GM20000 (cell line): ENCODE results near the gene FCRL2.

Experiments
- DNase-seq: peaks from one replicate; pipeline ENCODE4 v3.0.0; 2012; ENCODE audit warnings: low spot score
- CTCF ChIP-seq: IDR thresholded peaks from 2 replicates; pipeline ENCODE4 v1.5.1; 2012; ENCODE audit warnings: mild to moderate bottlenecking, control low read depth; ENCODE audit errors: extremely low read depth, missing control alignments

FCRL2 gene

GRCh38 chr1:157702308-157702825, 74.6 kb downstream of the FCRL2 start:
- no peak for TF ChIP-seq CTCF
- no peak for DNase-seq

GRCh38 chr1:157700732-157701131, 76.2 kb downstream of the FCRL2 start, which contains the start of gene FCRL3:
FCRL3 (minus strand) TSS chr1:157700769; CDS start chr1:157700489, 280 bp downstream.
- DNase-seq: no peak
- TF ChIP-seq CTCF: no peak

- DNase-seq: no peak
- no peak for TF ChIP-seq CTCF
Observed at GRCh38 chr1:157700305-157700704, 76.6 kb downstream of the FCRL2 start.

GRCh38 chr1:157697781-157698569, 79.0 kb downstream of the FCRL2 start:
- no peak for DNase-seq
- TF ChIP-seq CTCF: no peak

GRCh38 chr1:157696966-157697628, 79.8 kb downstream of the FCRL2 start:
- no peak for DNase-seq
- no peak for TF ChIP-seq CTCF
